AG04450 (cell line): ENCODE measurements around the gene CANT1. TPM values are rescaled to one million over a fixed set of nuclear protein-coding genes. Genes with fewer than 3 reads are reported as not detected.

ENCODE experiments used
- CTCF ChIA-PET: fragments of 300-600, 350-600 bp; formaldehyde crosslinking; extraction: SDS; loops from one replicate; lab custom pipeline; 2022; ENCODE audit warnings: antibody characterized with exemption, inconsistent platforms; lab: Charles Lee
- POLR2A ChIA-PET: fragments of 350-600 bp; formaldehyde crosslinking; extraction: SDS; loops from one replicate; lab custom pipeline; 2021; ENCODE audit warnings: antibody characterized with exemption, inconsistent platforms; lab: Yijun Ruan, JAX
- DNase-seq: peaks from one replicate; pipeline ENCODE4 v3.0.0-alpha.2; 2011; ENCODE audit warnings: low read depth, low spot score
- H3K27ac ChIP-seq: one replicate; pipeline ENCODE4 v1.5.1; 2012; ENCODE audit warnings: low read depth, low read length, control low read depth
- H3K27me3 ChIP-seq: one replicate; pipeline ENCODE4 v1.6.0; 2012; ENCODE audit warnings: low read length; ENCODE audit not compliant: control insufficient read depth, insufficient read depth
- H3K4me3 ChIP-seq: 2 replicates; pipeline ENCODE4 v1.5.1; 2011; ENCODE audit warnings: mild to moderate bottlenecking, low read depth, low read length, control low read depth
- H3K9me3 ChIP-seq: 2 replicates; pipeline ENCODE4 v1.5.1; 2012; ENCODE audit warnings: low read length; ENCODE audit not compliant: control insufficient read depth, insufficient read depth
- polyA plus RNA-seq: library from polyadenylated mRNA; depleted of rRNA; stranded (reverse); fragments of >200 nt; gene quantifications from 2 replicates; pipeline ENCODE4 v1.2.3, GENCODE V29; 2011
- TF ChIP-seq, protein P1 (sequence below): IDR thresholded peaks from 2 replicates; pipeline ENCODE4 v1.5.1; 2011; ENCODE audit warnings: low read depth, low read length, control low read depth, inconsistent platforms

Gene CANT1
- polyA plus RNA-seq, 1 experiment = 61.6 TPM

DNA sequence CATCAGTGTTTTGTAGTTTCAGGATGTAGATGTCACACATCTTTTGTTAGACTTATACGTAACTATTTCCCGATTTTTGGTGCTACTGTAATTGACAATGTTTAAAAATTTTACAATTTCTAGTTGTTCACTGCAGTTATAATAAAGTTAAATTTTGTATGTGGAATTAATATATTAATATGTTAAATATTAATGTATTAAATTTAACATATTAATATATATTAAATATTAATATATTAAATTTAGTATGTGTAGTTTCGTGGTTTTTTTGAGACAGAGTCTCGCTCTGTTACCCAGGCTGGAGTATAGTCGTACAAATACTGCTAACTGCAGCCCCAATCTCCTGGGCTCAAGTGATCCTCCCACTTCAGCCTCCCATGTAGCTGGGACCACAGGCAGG is 24.2 kb downstream of the CANT1 start:
- POLR2A ChIA-PET = no interaction called here
- CTCF ChIA-PET = interaction anchor here (1.5 kb wide), 1 partner anchor 120 kb away, joined by 5 read pairs; no protein-coding TSS in a partner anchor
- Histone ChIP-seq H3K27me3 (no peaks in the 10 kb centered on the region), H3K9me3 (peaks cover 2% of the 10 kb centered on the region; the same call in 1 of the 2 replicates), H3K4me3 (no peak overlapping the region), H3K27ac (no peak overlapping the region)
- TF ChIP-seq, protein P1, sequence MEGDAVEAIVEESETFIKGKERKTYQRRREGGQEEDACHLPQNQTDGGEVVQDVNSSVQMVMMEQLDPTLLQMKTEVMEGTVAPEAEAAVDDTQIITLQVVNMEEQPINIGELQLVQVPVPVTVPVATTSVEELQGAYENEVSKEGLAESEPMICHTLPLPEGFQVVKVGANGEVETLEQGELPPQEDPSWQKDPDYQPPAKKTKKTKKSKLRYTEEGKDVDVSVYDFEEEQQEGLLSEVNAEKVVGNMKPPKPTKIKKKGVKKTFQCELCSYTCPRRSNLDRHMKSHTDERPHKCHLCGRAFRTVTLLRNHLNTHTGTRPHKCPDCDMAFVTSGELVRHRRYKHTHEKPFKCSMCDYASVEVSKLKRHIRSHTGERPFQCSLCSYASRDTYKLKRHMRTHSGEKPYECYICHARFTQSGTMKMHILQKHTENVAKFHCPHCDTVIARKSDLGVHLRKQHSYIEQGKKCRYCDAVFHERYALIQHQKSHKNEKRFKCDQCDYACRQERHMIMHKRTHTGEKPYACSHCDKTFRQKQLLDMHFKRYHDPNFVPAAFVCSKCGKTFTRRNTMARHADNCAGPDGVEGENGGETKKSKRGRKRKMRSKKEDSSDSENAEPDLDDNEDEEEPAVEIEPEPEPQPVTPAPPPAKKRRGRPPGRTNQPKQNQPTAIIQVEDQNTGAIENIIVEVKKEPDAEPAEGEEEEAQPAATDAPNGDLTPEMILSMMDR = no peak
- DNase-seq = no peak

DNA sequence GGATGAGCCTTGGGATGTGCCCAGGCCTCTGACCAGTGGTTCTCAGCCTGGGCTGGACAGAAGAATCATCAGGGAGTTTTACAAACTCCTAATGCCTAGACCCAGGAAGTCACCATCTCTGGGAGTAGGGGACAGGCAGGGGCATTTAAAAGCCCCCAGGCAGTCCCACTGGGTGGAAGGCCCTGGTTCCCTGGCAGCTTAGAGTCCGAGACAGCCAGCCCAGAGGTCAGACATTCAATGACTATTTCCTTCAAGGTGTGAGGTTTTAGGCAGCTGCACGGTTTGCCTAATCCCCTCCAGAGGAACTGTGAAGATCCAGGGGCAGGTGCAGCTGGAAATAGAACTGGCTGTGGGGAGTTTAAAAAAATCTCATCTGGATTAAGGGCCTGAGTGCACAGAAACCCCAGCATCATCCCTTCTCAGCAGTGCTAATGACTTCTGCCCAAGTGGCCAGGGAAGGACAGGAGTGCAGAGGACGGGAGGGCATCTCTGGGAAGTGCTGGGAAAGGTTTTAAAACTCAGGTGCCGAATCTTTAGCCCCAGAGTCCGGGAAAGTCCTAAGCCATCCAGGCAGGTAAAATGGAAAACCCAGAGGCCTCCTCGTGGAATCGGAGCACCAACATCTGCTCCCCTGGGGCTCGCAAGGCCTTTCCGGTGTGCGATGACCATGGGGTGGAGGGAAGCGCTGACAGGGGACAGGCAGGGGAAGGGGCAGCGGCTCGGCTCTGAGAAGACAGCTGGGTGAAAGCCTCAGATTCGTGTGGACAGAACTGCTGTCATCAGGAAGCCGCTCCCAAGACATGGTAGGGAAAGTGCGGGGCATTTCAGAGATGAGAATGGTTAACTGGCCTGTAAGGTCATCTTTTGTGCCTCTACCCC is 28.3 kb downstream of the CANT1 start:
- CTCF ChIA-PET = interaction anchor here (0.9 kb wide), 1 partner anchor 128 kb away, joined by 3 read pairs; no protein-coding TSS in a partner anchor

DNA sequence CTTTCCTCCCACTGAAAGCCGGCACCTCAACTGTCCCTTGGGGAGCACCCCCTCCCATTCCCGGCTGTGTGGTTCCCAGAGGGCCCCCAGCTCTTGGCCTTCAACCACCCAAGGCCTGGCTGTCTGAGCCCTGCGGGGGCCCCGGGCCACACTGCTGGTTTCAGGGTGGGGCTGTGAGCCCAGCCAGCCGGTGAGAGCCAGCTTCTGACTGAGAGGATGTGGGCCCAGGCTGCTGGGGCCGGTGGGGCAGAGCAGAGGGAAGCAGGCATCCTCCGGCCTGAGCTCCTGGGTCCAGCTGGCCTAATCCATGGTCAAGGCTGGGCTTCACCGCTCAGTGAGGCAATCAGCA is 29.0 kb downstream of the CANT1 start:
- Histone ChIP-seq H3K27ac (no peak overlapping the region), H3K9me3 (no peaks in the 10 kb centered on the region; the same call in 1 of the 2 replicates), H3K4me3 (no peak overlapping the region), H3K27me3 (no peaks in the 10 kb centered on the region)
- DNase-seq = no peak
- ChIA-PET POLR2A (no interaction called here), CTCF (interaction anchor here (0.8 to 0.9 kb wide), 2 partner anchors 10 to 128 kb away, joined by 3 read pairs; no protein-coding TSS in a partner anchor)
- TF ChIP-seq, protein P1 = no peak

More for the DNA sequence above, 28.3 kb downstream of the CANT1 start:
- TF ChIP-seq, protein P1 = no peak
- Histone ChIP-seq H3K9me3 (no peaks in the 10 kb centered on the region; the same call in 1 of the 2 replicates), H3K27me3 (no peaks in the 10 kb centered on the region), H3K27ac (no peak overlapping the region), H3K4me3 (no peak overlapping the region)
- DNase-seq = no peak
- POLR2A ChIA-PET = no interaction called here

DNA sequence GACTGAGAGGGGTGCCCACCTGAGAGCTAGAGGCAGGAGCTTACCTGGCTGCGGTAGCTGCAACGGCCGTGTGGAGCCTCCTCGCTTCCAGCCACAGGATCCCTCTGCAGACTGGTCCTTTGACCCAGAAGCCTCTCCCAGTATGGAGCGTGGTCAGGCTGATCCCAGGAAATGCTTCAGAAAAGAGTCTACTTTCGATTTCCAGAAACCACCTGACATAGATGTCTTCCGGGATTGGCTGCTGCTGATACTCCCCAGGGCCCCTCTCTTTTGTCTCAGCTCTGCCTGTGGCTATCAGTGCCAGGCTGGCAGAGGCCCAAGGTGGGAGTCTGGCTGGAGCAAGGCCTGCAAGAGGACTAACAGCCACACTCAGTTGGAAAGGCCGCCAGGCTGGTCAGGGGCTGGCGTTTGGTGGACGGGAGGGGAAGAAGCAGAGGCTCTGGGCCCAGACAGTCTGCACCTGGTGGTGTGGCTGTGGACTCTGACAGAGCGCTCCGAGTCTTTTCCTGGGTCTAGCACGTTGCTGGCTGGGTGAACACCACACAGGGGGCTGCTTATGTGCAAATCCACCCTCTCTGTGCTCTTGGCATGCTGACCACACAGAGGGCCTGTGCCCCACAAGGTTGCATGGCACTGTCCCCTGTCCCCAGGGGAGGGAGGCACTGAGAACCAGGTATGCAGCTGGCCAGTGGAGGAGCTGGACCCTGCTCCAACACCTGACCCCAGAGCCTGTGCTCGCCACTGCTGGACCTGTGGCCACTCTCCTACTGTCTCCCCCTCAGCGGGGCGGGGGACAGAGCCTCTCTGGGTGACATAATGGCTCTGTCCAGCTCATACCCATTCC is 29.6 kb downstream of the CANT1 start, which contains the start of gene LGALS3BP:
LGALS3BP (minus strand) TSS at position 144 of the 844 bp plus-strand sequence. CDS start 2,732 bp downstream, outside the sequence.
- ChIA-PET CTCF (interaction anchor here (0.8 to 0.9 kb wide), 2 partner anchors 9 to 127 kb away, joined by 3 read pairs; no protein-coding TSS in a partner anchor), POLR2A (interaction anchor here (0.6 to 1.0 kb wide), 2 partner anchors 65 to 97 kb away, joined by 3 read pairs; no protein-coding TSS in a partner anchor)
- Histone ChIP-seq H3K4me3 (peak within 1 kb of the TSS; percentile 56), H3K9me3 (no peaks in the 10 kb centered on the region; the same call in 1 of the 2 replicates), H3K27ac (peak within 1 kb of the TSS; percentile 70), H3K27me3 (no peaks in the 10 kb centered on the region)
- DNase-seq = peak; percentile 48
- TF ChIP-seq, protein P1 = no peak
